ENCODE data around the gene DDX1. TPM values are rescaled to one million over a fixed set of nuclear protein-coding genes. Genes with fewer than 3 reads are reported as not detected.

DDX1 gene
- total and polyA plus RNA-seq, 2 donors (not counting 3 experiments of a cell fraction or from before 2014, with no cell fraction given): 41.2 to 117 TPM

DNA sequence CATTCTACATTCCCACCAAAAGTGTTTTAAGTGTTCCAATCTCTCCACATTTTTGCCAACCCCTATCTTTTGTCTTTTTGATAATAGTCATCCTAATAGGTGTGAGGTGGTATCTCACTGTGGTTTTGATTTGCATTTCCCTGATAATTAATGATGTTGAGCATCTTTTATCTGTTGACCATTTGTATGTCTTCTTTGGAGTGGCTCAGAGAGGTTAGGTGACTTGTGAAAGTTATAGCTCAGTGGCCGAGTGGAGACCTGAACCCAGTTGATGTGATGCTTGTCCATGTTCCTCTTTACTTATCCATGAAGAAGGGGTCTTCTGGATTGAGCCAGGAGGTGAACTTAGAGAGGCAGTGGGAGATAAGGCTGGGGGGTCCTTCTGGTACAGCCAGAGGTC, 78.8 kb downstream of the DDX1 start:
- CTCF ChIA-PET: interaction anchor here (1.1 to 1.6 kb wide), 3 partner anchors 16 to 149 kb away, joined by 3 to 4 read pairs (median 3); no protein-coding TSS in a partner anchor

More for the DNA sequence above, 78.8 kb downstream of the DDX1 start:
- DNase-seq (ENCODE audit: low read depth, low spot score) (no peak), FAIRE-seq (no peak)
- H3K27ac ChIP-seq (ENCODE audit: insufficient read depth, low read depth, low read length): no peak overlapping the region
- H3K4me3 ChIP-seq (replicated peaks in 1 of 3; ENCODE audit: insufficient read depth in 1 of 3, low read depth in 1 of 3, low read length in 3 of 3): no peak overlapping the region
- no peaks in the 10 kb centered on the region for H3K9me3 ChIP-seq (replicated peaks; ENCODE audit: control insufficient read depth, insufficient read depth, low read length)
- H3K79me2 ChIP-seq (ENCODE audit: control insufficient read depth, insufficient read depth, low read length): no peaks in the 10 kb centered on the region
- H3K4me2 ChIP-seq (ENCODE audit: insufficient read depth, low read length): no peak overlapping the region
- BruUV-seq (replicated peaks): no TSS peak
- dilution Hi-C loops (cut with MboI; ENCODE audit: extremely low pct_ligation_motif_present, low sequenced_read_pairs) (no loop called here), intact Hi-C loops (cut with micrococcal nuclease) (no loop called here)
- H3K4me1 ChIP-seq (ENCODE audit: control insufficient read depth, extremely low read depth, insufficient read depth, low read length): peaks cover 24% of the 10 kb centered on the region
- H3K36me3 ChIP-seq (ENCODE audit: control insufficient read depth in 2 of 2, extremely low read depth in 1 of 2, insufficient read depth in 2 of 2, low read length in 2 of 2): no peaks in the 10 kb centered on the region
- POLR2A ChIA-PET: no interaction called here
- H2AFZ ChIP-seq (ENCODE audit: low read depth, low read length): no peak overlapping the region
- H3K9ac ChIP-seq (replicated peaks; ENCODE audit: extremely low read depth, insufficient read depth, low read length): no peak overlapping the region
- H4K20me1 ChIP-seq (replicated peaks; ENCODE audit: control insufficient read depth, extremely low read depth, insufficient read depth, low read length): no peaks in the 10 kb centered on the region
- TF ChIP-seq FOS (IDR thresholded peaks at IDR 0.05; ENCODE audit: borderline replicate concordance, insufficient read depth, low read length): no peak
- TF ChIP-seq EZH2 (IDR thresholded peaks at IDR 0.05; ENCODE audit: borderline replicate concordance, low read depth, low read length, severe bottlenecking): no peak
- TF ChIP-seq JUN (IDR thresholded peaks at IDR 0.05; ENCODE audit: borderline replicate concordance, insufficient read depth, insufficient read length, low read depth): no peak
- no peak for TF ChIP-seq POLR2AphosphoS5 (IDR thresholded peaks at IDR 0.05; ENCODE audit: insufficient read depth, low read depth, low read length)
- TF ChIP-seq POLR2A (IDR thresholded peaks at IDR 0.05; ENCODE audit: low read depth, low read length): no peak
- no peak for TF ChIP-seq GATA2 (IDR thresholded peaks at IDR 0.05; ENCODE audit: insufficient read depth, insufficient read length, low read depth, low read length)
- TF ChIP-seq MYC (IDR thresholded peaks at IDR 0.05; ENCODE audit: low read depth, low read length): no peak
- TF ChIP-seq, protein P1, sequence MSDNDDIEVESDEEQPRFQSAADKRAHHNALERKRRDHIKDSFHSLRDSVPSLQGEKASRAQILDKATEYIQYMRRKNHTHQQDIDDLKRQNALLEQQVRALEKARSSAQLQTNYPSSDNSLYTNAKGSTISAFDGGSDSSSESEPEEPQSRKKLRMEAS (IDR thresholded peaks at IDR 0.05; ENCODE audit: insufficient read depth, insufficient read length): no peak
- TF ChIP-seq, protein P2, sequence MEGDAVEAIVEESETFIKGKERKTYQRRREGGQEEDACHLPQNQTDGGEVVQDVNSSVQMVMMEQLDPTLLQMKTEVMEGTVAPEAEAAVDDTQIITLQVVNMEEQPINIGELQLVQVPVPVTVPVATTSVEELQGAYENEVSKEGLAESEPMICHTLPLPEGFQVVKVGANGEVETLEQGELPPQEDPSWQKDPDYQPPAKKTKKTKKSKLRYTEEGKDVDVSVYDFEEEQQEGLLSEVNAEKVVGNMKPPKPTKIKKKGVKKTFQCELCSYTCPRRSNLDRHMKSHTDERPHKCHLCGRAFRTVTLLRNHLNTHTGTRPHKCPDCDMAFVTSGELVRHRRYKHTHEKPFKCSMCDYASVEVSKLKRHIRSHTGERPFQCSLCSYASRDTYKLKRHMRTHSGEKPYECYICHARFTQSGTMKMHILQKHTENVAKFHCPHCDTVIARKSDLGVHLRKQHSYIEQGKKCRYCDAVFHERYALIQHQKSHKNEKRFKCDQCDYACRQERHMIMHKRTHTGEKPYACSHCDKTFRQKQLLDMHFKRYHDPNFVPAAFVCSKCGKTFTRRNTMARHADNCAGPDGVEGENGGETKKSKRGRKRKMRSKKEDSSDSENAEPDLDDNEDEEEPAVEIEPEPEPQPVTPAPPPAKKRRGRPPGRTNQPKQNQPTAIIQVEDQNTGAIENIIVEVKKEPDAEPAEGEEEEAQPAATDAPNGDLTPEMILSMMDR (IDR thresholded peaks at IDR 0.05; ENCODE audit: extremely low read depth in 1 of 2, insufficient read depth in 1 of 2, low read depth in 1 of 2, low read length in 2 of 2): no peak
- no peaks in the 10 kb centered on the region for H3K27me3 ChIP-seq (ENCODE audit: control insufficient read depth in 2 of 2, insufficient read depth in 2 of 2, low read length in 2 of 2)
- no peaks in the 10 kb centered on the region for H3K9me1 ChIP-seq (replicated peaks; ENCODE audit: control insufficient read depth, extremely low read depth, insufficient read depth, low read length)

All from endothelial cell of umbilical vein (primary cell).